ENCODE measurements around the gene RARB.

RARB gene

DNA sequence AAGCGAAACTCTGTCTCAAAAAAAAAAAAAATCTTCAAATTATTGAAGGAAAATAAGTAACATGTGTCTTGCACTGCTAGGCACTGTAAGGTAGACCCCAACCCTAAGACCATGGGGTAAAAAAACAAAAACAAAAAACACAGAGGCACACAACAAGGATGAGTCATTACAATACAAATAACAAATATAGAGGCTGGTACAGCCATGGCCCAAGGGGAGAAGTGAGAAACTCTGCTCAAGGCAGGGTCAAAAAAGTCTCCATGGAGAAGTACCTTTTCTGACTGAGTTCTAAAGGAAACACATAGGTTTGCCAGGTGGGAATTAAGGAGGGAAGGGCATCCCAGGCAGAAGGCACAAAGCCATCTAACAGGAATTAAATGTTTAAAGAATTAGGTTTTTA lies 182.1 kb downstream of the RARB start:
- no peak for DNase-seq (ENCODE audit: low spot score)

DNA sequence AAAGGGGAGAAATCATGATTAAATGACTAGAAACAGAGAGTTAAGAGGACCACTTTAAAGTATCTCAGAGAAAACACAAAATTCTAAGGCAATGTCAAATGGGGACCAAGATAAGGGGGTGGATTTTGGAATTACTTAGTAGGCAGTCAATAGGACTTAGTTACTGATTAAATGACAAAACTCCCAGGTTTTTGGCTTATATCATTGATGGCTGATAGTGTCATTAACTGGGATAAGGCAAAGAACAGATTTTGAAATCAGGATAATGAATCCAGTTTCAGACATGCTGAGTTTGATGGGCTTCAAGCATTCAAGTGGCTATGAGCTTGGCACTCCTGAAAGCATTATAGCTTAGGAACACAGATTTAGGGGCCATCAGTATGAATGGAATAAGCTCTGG lies 182.7 kb downstream of the RARB start:
- DNase-seq (ENCODE audit: low spot score) = no peak

DNA sequence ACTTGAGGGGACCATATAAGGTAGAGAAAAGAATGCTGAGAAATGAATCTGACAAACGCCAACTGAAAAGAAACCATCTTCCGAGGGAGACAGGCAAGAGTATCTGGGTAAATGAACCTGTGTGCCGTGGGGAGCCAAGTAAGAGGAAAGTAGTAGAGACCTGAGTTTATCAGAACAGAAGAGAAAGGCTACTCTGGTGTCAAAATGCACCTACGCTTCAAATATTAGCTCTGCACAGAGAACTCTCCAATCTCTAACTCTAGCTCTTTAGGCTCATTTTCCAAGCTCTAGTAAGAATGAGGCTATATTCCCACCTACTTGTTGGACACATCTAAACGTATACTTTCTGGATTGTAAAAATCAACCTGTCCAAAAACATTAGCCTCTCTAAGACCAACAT lies 183.1 kb downstream of the RARB start:
- no peak for DNase-seq (ENCODE audit: low spot score)

- no peak for DNase-seq (ENCODE audit: low spot score)
These were observed 190.0 kb downstream of the RARB start for GRCh38 chr3:25618028-25618427.

DNA sequence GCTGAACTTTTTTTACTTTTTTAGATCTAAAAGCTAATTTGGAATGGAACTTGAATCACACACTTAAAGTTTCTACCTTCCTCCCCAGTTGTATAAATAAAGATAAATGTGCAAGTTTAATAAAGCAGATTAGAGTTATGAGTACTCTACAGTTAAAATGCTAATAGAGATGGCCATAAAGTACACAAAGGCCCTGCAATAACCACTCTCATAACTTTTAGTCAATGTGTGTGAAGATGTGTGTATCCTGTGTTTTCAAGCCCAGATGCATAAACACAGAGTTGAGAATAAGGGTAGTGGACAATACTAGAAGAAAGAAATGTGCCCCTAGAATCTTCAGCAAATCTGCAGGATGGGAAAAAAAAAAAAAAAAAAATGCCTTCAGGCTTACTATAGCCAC lies 191.3 kb downstream of the RARB start:
- no peak for DNase-seq (ENCODE audit: low spot score)

GRCh38 chr3:25620493-25620892 lies 192.4 kb downstream of the RARB start:
- DNase-seq (ENCODE audit: low spot score) = no peak

- no peak for DNase-seq (ENCODE audit: low spot score)
These were observed 193.0 kb downstream of the RARB start for GRCh38 chr3:25621087-25621486.

- DNase-seq (ENCODE audit: low spot score) = no peak
These were observed 203.9 kb downstream of the RARB start for GRCh38 chr3:25631989-25632388.

DNA sequence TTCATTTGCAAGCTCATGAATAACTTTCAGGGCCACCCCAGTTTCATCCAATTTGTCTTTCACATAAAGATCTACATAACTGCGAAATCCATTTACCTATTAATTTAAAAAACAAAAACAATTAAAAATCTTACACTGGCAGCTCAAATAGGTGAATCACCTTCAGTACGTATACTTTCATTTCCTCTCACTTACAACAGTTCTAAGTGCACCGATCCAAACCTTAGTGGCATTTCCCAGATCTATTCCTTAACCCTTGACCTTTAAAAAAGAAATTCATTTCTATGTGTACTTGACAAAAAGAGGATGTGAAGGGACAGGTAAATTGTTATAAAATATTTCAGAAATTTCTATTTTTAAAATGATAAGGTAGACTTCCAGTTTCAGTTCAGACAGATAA lies 205.9 kb downstream of the RARB start:
- DNase-seq (ENCODE audit: low spot score) = no peak

DNA sequence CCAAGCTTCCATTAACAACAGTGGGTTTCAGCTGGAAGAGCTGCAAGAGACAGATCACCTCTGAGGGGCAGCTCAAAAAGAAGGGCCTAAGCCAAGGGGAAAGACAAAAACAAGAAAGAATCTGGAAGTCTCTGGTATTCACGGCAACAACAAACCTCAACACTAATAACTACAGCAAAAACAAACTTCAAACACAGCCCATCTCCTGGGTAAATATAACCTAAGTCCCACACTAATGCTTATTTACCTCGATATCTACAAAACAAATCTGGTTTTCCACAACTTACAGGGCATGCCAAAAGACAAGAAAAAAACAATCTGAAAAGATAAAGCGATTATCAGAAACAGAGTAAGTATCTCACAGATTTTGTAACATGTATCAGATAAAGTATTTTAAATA lies 207.0 kb downstream of the RARB start:
- no peak for DNase-seq (ENCODE audit: low spot score)
